ENCODE measurements around the gene SGCA. TPM values are rescaled to one million over a fixed set of nuclear protein-coding genes. Genes with fewer than 3 reads are reported as not detected.

SGCA gene
- total and polyA plus RNA-seq, 4 donors = 0.31 to 1.3 (median 1.2) TPM; not detected in 1

- TF ChIP-seq REST (IDR thresholded peaks at IDR 0.05) (no peak), FOXA2 (IDR thresholded peaks at IDR 0.05) (no peak), FOXA1 (IDR thresholded peaks at IDR 0.05) (no peak)
These were observed 54.2 kb downstream of the SGCA start (continued) for GRCh38 chr17:50219939-50220465.

- TF ChIP-seq NR2F2 (IDR thresholded peaks at IDR 0.05) = no peak
- no peak for TF ChIP-seq SP1 (IDR thresholded peaks at IDR 0.05)
- no peak for TF ChIP-seq HNF4A (conservative IDR thresholded peaks at IDR 0.05)
- TF ChIP-seq TAF1 (conservative IDR thresholded peaks at IDR 0.05) = no peak
- no peak for TF ChIP-seq YY1 (IDR thresholded peaks at IDR 0.05)
- no peak for TF ChIP-seq REST (IDR thresholded peaks at IDR 0.05)
- TF ChIP-seq MAX (IDR thresholded peaks at IDR 0.05) = no peak
- no peak for TF ChIP-seq ZBTB33 (IDR thresholded peaks at IDR 0.05)
- TF ChIP-seq CTCF (IDR thresholded peaks at IDR 0.05; ENCODE audit: low read depth, low read length, missing input control) = no peak
- TF ChIP-seq HNF4G (IDR thresholded peaks at IDR 0.05) = no peak
- Histone ChIP-seq H3K36me3 (ENCODE audit: control insufficient read depth in 4 of 4, insufficient read depth in 3 of 4, low read depth in 1 of 4, low read length in 3 of 4) (no peaks in the 10 kb centered on the region), H3K4me3 (ENCODE audit: low read depth in 1 of 3, low read length in 3 of 3) (no peak overlapping the region), H3K27me3 (ENCODE audit: control insufficient read depth in 4 of 4, insufficient read depth in 4 of 4, low read length in 3 of 4) (no peaks in the 10 kb centered on the region), H3K9ac (ENCODE audit: low read depth in 1 of 2, low read length in 2 of 2) (no peak overlapping the region), H3K9me3 (ENCODE audit: control insufficient read depth in 4 of 4, low read length in 3 of 4) (peaks cover 0 to 2% (median 0%) of the 10 kb centered on the region in 4 donors), H3K4me1 (ENCODE audit: control insufficient read depth in 4 of 4, insufficient read depth in 4 of 4, low read length in 3 of 4) (peaks cover 16 to 31% (median 29%) of the 10 kb centered on the region in 4 donors), H3K27ac (ENCODE audit: low read depth in 1 of 2, low read length in 2 of 2) (no peak overlapping the region)
- 93% methylated on average over 15 of the region's 15 CpGs for WGBS
- no peak for DNase-seq (ENCODE audit: low spot score)
These were observed 55.0 kb downstream of the SGCA start for GRCh38 chr17:50220811-50221210.

Measured in liver (tissue), 9 donors.